Upper lobe of left lung (tissue), 6 donors: ENCODE data around the gene SH3GLB2. TPM values are rescaled to one million over a fixed set of nuclear protein-coding genes. Genes with fewer than 3 reads are reported as not detected.

Source experiments
- ATAC-seq, 2 donors: fragments of 200-7000 bp; cut with Tn5 transposase; one replicate each; pipeline ENCODE4 v1.9.1; 2022; ENCODE audit warnings: mild to moderate bottlenecking in 2 of 2, moderate library complexity in 2 of 2; ENCODE audit not compliant: low FRiP score in 2 of 2
- DNase-seq, 2 donors: peaks; one replicate each; pipeline ENCODE4 v3.0.0-alpha.2; 2019 to 2020
- H3K27ac ChIP-seq, 4 donors: fragments of 200-600 bp; sonication (generic); one replicate each; pipeline ENCODE4 v1.5.1; 2016 to 2019
- H3K27me3 ChIP-seq, 4 donors: fragments of 200-600 bp; sonication (generic); one replicate each; pipeline ENCODE4 v1.5.1; 2017 to 2019
- H3K36me3 ChIP-seq, 4 donors: fragments of 200-600 bp; sonication (generic); one replicate each; pipeline ENCODE4 v1.5.1; 2016 to 2019
- H3K4me1 ChIP-seq, 4 donors: fragments of 200-600 bp; sonication (generic); one replicate each; pipeline ENCODE4 v1.5.1; 2018 to 2019
- H3K4me3 ChIP-seq, 4 donors: fragments of 200-600 bp; sonication (generic); one replicate each; pipeline ENCODE4 v1.5.1; 2017 to 2019; ENCODE audit warnings: mild to moderate bottlenecking in 2 of 4, moderate library complexity in 1 of 4
- H3K9me3 ChIP-seq, 4 donors: fragments of 200-600 bp; sonication (generic); one replicate each; pipeline ENCODE4 v1.5.1; 2018 to 2019
- EP300 ChIP-seq, 4 donors: sonication (generic); formaldehyde crosslinking; IDR thresholded peaks; one replicate each; pipeline ENCODE4 v1.5.1; 2017; ENCODE audit warnings: antibody characterized with exemption in 4 of 4, control low read depth in 2 of 4
- POLR2A ChIP-seq, 4 donors: fragments of 450-650 bp; IDR thresholded peaks; one replicate each; pipeline ENCODE4 v1.5.1; 2016 to 2017; ENCODE audit warnings: antibody characterized with exemption in 4 of 4, mild to moderate bottlenecking in 2 of 4
- POLR2AphosphoS5 ChIP-seq, 2 donors: sonication (generic); formaldehyde crosslinking; IDR thresholded peaks; one replicate each; pipeline ENCODE4 v1.5.1; 2017; ENCODE audit warnings: antibody characterized with exemption in 2 of 2
- WGBS, 2 donors: methylation state at CpG; one replicate each; pipeline ENCODE4 v1.1.5; 2017 to 2018; 5-methylcytosine and 5-hydroxymethylcytosine counted together
- total RNA-seq, 6 donors: library from RNA; depleted of rRNA in 4 of 6; stranded (reverse); fragments of >200 nt in 4 of 6; gene quantifications; one replicate each; pipeline versions ENCODE4 v1.1.0 to v1.2.1, GENCODE V29; 2016 to 2021
- TF ChIP-seq, protein P1 (sequence below), 6 experiments: fragments of 450-650 bp in 4 of 6; fragments of 200-600 bp in 2 of 6; sonication (generic) in 2 of 6; IDR thresholded peaks; one replicate each; pipeline ENCODE4 v1.5.1; 2016 to 2019; ENCODE audit warnings: antibody characterized with exemption in 6 of 6
- donor health status: DM: no; HTN: no; CAD: no; lungs with moderate emphysema.
- donor health status: DM: no; HTN: yes; CAD: no; lungs with severe emphysema.

The SH3GLB2 gene
- total RNA-seq, 6 donors from 2014 or later, result 69.6 to 202 (median 94.1) TPM

DNA sequence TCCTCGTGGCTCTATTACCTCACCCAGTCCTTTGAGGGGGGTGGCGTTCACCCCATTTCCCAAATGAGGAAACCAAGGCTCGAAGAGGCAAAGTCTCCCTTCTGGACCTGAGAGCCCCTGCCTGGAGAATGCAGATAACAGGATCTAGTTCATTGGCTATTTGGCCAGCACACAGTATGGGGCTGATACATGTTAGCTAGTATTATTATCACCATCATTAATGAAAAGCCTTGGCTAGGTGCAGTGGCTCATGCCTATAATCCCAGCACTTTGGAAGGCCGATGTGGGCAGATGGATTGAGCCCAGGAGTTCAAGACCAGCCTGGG lies 4.3 kb downstream of the SH3GLB2 start:
- no peak overlapping the region for H3K27ac ChIP-seq
- WGBS, 2 donors, result 66 to 89% methylated on average over 2 to 4 of the region's 4 CpGs

DNA sequence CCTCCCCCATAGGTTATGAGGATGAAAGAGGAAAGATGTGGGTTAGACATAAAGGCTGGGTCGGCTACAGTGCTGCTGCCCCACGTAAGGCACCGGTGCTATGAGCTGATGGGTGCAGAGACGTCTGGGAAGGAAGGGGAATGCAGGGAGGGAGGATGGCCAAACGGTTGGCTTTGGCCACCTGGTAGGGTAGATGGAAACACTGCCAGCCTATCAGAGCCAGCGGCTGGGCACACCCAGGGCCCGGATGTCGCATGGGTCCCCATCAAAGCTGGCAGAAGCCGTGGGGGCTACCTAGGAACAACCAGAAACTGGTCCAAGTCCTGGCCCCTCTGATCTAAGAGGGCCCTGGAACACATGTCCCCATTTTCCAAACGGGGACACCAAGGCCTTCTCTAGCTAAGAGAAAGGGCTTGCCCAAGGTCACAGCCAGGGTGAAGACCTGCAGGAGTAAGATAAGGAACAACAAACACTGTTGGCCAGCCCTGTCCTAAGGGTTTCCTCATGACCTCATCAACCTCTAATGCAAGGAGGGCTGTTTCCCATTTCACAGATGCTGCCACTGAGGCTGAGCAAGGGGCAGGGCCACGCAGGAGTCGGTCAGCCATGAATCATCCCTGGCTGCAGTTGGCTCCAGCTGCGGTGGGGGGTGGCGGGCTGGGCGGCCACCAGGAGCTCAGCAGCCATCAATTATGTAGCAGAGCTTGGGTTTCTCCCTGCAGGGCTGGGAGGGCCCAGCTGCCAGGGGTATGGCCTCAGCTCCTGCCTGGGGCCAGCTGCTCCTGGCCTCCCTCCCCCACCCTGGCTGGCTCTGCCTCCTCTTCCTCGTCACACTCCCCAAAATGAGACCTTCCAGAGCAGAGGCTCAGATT lies 4.9 kb downstream of the SH3GLB2 start:
- no peak for DNase-seq
- no peak overlapping the region for H3K27ac ChIP-seq

More for the DNA sequence above, 4.3 kb downstream of the SH3GLB2 start:
- peaks cover 24 to 25% (median 25%) of the 10 kb centered on the region in 4 donors for H3K4me1 ChIP-seq
- no peak for DNase-seq
- H3K9me3 ChIP-seq, result no peaks in the 10 kb centered on the region
- no peak for ATAC-seq
- TF ChIP-seq EP300 (IDR thresholded peaks at IDR 0.05), result no peak
- H3K36me3 ChIP-seq, result peaks cover 0 to 15% (median 5%) of the 10 kb centered on the region in 4 donors
- no peak overlapping the region for H3K4me3 ChIP-seq
- no peaks in the 10 kb centered on the region for H3K27me3 ChIP-seq

DNA sequence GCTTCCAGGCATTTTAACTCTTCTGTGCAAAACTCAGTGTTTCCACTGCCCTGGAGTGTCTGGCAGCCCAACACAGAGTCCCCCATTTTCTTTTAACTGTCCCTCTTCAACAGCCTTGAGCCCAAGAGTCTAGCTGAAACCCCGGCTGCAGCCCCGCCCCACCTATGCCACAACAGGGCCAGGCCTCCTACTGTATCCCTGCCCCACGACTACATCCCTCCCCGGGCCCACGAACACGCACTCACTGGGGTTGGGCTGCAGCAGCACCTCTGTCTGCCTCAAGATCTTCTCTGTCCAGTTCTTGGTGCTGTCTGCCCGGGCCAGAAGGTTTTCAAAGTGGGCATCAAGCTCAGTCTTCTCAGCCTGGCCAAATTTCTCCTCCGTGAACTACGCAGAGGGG lies 6.1 kb downstream of the SH3GLB2 start:
- WGBS, 2 donors, result 89 to 90% methylated on average over 9 of the region's 9 CpGs
- H3K4me1 ChIP-seq, result peaks cover 11 to 15% (median 14%) of the 10 kb centered on the region in 4 donors
- peak overlapping the region in 1 of 4 donors; percentile 7 for H3K27ac ChIP-seq
- no peaks in the 10 kb centered on the region for H3K27me3 ChIP-seq
- H3K4me3 ChIP-seq, result no peak overlapping the region
- no peak for TF ChIP-seq POLR2AphosphoS5 (IDR thresholded peaks at IDR 0.05)
- TF ChIP-seq, protein P1, sequence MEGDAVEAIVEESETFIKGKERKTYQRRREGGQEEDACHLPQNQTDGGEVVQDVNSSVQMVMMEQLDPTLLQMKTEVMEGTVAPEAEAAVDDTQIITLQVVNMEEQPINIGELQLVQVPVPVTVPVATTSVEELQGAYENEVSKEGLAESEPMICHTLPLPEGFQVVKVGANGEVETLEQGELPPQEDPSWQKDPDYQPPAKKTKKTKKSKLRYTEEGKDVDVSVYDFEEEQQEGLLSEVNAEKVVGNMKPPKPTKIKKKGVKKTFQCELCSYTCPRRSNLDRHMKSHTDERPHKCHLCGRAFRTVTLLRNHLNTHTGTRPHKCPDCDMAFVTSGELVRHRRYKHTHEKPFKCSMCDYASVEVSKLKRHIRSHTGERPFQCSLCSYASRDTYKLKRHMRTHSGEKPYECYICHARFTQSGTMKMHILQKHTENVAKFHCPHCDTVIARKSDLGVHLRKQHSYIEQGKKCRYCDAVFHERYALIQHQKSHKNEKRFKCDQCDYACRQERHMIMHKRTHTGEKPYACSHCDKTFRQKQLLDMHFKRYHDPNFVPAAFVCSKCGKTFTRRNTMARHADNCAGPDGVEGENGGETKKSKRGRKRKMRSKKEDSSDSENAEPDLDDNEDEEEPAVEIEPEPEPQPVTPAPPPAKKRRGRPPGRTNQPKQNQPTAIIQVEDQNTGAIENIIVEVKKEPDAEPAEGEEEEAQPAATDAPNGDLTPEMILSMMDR (IDR thresholded peaks at IDR 0.05), result no peak
- no peak for TF ChIP-seq POLR2A (IDR thresholded peaks at IDR 0.05)
- TF ChIP-seq EP300 (IDR thresholded peaks at IDR 0.05), result no peak
- peaks cover 0 to 32% (median 5%) of the 10 kb centered on the region in 4 donors for H3K36me3 ChIP-seq
- ATAC-seq, result no peak
- no peaks in the 10 kb centered on the region for H3K9me3 ChIP-seq
- DNase-seq, result no peak

More for the DNA sequence above, 4.9 kb downstream of the SH3GLB2 start:
- ATAC-seq, result peak in 1 of 2 donors; percentile 53
- WGBS, 2 donors, result 84 to 88% methylated on average over 9 to 16 of the region's 16 CpGs
- H3K4me1 ChIP-seq, result peaks cover 20 to 21% (median 20%) of the 10 kb centered on the region in 4 donors
- TF ChIP-seq POLR2AphosphoS5 (IDR thresholded peaks at IDR 0.05) (no peak), POLR2A (IDR thresholded peaks at IDR 0.05) (no peak), EP300 (IDR thresholded peaks at IDR 0.05) (no peak)
- TF ChIP-seq, protein P1 (IDR thresholded peaks at IDR 0.05), result no peak
- no peaks in the 10 kb centered on the region for H3K27me3 ChIP-seq
- no peak overlapping the region for H3K4me3 ChIP-seq
- H3K9me3 ChIP-seq, result no peaks in the 10 kb centered on the region
- H3K36me3 ChIP-seq, result peaks cover 0 to 21% (median 5%) of the 10 kb centered on the region in 4 donors

DNA sequence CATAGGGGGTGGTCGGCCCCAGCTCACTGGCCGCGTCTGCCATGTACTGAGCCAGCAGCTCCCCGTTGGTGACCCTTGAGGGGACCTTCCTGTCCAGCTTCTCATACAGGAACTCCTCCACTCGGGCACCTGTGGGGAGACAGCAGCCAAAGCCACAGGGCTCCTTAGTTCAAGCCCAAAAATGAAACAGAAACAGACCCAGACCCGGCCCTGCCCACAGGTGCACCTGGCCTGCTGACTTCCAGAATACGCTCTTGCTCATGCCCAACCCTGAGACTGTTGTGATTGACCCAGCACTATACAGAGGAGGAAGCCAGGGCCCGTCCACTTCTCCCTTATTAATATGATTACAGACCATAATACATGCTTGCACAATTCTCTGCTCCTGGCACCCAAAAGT lies 7.0 kb downstream of the SH3GLB2 start:
- H3K4me3 ChIP-seq, result no peak overlapping the region
- no peaks in the 10 kb centered on the region for H3K9me3 ChIP-seq
- H3K4me1 ChIP-seq, result peaks cover 2 to 5% (median 5%) of the 10 kb centered on the region in 4 donors
- DNase-seq (peak in 1 of 2 donors; percentile 33), ATAC-seq (no peak)
- H3K36me3 ChIP-seq, result peaks cover 0 to 33% (median 5%) of the 10 kb centered on the region in 4 donors
- no peaks in the 10 kb centered on the region for H3K27me3 ChIP-seq
- no peak for TF ChIP-seq POLR2A (IDR thresholded peaks at IDR 0.05)
- TF ChIP-seq POLR2AphosphoS5 (IDR thresholded peaks at IDR 0.05), result no peak
- no peak for TF ChIP-seq EP300 (IDR thresholded peaks at IDR 0.05)
- TF ChIP-seq, protein P1 (IDR thresholded peaks at IDR 0.05), result no peak
- WGBS, 2 donors, result 67 to 74% methylated on average over 7 to 8 of the region's 8 CpGs
- H3K27ac ChIP-seq, result peak overlapping the region in 2 of 4 donors; percentile 15 to 44

DNA sequence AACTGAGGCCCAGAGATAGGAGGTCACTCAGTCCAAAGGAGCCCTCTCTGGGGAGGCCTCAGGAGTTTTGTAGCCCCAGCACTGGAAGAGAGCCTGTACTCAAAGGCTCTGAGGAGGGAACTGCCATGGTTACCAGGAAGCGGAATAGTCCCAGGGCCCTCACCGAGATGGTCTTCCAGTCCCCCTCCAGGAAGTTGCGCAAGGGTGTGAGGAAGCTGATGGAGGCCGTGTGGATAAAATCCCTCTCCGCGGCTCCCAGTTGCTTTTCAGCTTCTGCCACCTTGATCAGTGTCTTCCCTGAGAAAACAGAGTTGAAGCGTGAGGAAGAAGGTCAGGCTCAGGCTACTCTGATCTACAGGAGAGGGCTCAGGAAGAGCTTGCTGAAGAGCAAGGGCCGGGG lies 13.5 kb downstream of the SH3GLB2 start:
- Histone ChIP-seq H3K4me1 (no peaks in the 10 kb centered on the region), H3K27ac (no peak overlapping the region), H3K9me3 (no peaks in the 10 kb centered on the region), H3K27me3 (no peaks in the 10 kb centered on the region), H3K4me3 (no peak overlapping the region), H3K36me3 (peaks cover 23 to 77% (median 48%) of the 10 kb centered on the region in 4 donors)
- no peak for DNase-seq
- ATAC-seq, result no peak
- TF ChIP-seq, protein P1 (IDR thresholded peaks at IDR 0.05), result no peak
- TF ChIP-seq EP300 (IDR thresholded peaks at IDR 0.05) (no peak), POLR2A (IDR thresholded peaks at IDR 0.05) (no peak), POLR2AphosphoS5 (IDR thresholded peaks at IDR 0.05) (no peak)
- WGBS, 2 donors, result 74 to 78% methylated on average over 8 of the region's 8 CpGs
